ENCODE results near the gene BMAL1.

BMAL1 gene

DNA sequence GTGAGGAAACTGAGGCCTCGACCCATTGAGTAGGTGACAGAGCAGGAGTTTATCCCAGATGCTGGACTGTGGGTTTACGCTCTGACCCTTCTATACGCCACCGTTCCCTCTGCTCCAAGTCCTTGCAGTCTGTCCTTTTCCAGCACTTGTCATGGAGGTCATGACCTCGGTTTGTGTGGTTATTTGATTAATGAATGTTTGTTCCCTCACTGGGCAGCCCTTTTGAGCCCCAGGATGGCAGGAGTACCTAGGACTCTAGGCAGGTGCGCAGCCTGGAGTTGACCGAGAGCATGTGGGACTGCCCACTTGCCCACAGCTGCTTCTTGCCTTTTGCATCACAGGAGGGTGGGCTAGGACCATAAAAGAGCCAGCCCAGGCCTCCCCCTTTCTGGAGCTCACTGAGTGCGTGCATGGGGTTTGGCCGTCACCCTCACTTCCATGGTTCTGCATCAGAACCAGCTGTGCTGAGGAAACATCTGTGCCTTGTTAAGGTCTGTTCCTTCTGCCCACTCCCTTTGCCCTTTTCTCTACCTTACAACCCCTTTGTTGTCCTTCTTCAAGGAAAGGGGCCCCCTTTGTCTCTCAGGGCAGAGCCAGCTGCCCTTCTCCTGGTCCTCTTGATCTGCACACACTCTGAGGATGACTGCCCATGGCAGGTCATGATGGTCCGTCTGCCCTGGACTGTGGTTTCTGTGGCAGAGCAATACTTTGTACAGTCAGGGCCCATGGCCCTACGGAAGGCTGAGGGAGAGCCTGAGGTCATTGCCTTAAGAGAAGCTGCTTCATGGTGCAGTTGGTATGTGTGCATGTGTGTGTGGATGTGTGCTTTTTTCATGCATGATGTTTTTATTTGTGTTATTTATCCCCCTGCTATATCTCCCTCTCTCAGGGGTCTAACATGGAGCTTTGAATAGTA, 38.2 kb downstream of the BMAL1 start:
- DNase-seq (ENCODE audit: low read depth, low spot score), result no peak

DNA sequence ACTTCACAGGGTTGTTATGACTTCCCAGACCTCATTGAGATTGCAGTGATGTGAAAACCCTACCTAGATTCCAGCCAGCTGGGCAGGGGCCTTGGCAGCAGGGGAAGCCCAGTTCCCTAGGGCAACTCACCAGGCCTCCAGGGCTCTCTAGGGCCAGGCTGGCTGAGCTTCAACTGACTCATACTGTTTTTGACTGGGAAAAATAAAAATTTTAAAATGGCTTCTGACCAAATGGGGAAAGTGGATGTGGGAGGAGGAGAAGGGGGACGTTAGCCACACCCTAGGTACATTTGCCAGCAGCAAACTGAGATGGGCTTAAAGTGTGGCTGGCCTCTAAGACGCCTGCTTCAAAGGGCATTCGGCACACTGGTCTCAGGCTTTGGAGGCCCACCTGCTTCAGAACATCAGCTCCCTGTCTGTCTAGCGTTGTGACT, 39.0 kb downstream of the BMAL1 start:
- no peak for DNase-seq (ENCODE audit: low read depth, low spot score)

DNA sequence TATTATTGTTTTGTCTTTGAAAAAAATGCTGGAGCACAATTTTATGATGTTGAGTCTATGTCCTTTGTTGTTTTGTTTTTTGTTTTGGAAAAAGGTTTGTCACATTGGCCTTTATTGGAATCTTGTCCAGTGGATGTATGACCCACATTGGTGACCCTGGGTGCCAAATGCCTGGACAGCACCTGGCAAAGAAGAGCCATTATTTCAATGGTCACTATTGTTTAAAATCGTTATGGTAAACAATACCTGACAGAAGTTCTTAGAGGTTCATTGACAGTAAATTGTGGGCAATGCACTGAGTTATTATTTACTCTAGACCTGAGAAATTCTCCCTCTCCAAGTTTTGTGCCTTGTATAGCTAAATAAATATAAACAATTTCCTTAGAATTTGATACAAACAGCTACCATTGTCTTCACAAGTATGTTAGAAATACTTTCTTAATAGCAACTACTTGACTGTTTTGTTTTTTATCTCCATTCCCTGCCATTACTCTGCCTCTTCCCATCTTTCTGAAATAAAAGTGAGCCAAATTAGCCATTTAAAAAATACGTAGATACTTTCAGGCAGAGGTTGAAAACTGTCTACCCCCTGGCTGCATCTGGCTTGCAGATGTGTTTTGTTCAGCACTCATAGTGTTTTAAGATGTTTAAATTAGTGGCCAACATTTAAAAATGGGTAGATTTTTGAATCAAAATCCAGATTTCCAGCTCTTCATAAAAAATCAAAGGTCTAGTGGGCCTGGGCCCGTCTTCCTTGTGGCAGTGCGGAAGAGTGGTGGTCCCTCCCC, 39.9 kb downstream of the BMAL1 start:
- no peak for DNase-seq (ENCODE audit: low read depth, low spot score)

- DNase-seq (ENCODE audit: low read depth, low spot score), result no peak
Observed at GRCh38 chr11:13318498-13319295, 41.1 kb downstream of the BMAL1 start.

DNA sequence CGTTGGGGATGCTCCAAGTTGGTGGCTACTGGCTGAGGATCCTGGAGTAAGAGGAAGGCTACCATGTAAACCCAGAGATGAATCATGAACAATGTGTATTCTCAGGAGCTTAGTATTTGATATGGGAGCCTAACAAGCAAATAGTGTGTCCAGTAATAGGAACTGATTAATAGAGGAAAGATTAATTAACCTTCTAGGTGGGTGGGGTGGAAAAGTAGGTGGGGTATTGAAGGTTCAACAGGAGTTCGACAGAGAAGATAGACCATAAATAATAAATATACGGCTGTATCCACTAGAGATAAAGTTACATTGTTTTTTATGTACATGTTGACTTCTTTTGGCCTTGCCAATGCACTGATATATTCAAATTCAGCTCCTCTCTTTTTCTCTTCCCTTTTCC, 43.1 kb downstream of the BMAL1 start:
- no peak for DNase-seq (ENCODE audit: low read depth, low spot score)

DNA sequence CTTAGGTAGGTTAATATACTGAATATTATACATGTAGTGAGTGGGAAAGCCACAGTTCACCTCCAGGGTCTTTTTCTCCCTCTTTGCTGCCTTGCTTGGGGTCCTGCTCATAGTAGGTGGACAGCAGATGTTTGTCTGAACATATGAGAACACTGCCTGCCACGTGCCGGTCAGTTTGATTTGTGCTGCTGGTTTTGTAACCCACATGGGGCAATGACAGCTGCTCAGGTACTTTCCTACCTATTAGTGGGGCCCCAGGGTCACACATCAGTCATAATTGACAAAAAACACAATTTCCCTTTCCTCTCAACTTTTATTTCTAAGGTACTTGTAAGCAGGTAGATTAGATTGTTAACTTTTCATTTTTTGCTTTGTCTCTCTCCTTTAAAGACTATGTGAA, 43.8 kb downstream of the BMAL1 start:
- no peak for DNase-seq (ENCODE audit: low read depth, low spot score)

GRCh38 chr11:13324141-13324540, 46.6 kb downstream of the BMAL1 start:
- no peak for DNase-seq (ENCODE audit: low read depth, low spot score)

- DNase-seq (ENCODE audit: low read depth, low spot score), result no peak
Observed at GRCh38 chr11:13324709-13325108, 47.1 kb downstream of the BMAL1 start.

DNA sequence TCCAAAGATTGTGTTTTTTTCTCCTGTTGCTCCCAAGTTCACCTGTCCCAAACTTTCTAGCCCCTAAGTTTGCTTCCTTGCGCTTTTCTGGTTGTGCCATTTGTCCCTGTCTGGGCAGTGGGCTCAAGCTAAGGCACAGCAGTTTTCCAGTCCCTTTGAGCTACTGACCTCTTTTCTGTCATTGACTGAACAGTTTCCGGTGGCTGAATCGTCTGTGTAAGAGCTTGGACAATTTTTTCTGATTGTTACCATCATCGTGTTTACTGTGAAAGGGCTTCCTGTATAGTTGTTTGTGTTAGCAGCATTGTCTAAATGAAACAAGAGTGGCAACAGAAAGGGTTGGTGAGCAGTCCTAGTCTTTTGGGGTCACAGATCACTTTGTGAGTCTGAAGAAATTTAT, 49.8 kb downstream of the BMAL1 start:
- no peak for DNase-seq (ENCODE audit: low read depth, low spot score)

DNA sequence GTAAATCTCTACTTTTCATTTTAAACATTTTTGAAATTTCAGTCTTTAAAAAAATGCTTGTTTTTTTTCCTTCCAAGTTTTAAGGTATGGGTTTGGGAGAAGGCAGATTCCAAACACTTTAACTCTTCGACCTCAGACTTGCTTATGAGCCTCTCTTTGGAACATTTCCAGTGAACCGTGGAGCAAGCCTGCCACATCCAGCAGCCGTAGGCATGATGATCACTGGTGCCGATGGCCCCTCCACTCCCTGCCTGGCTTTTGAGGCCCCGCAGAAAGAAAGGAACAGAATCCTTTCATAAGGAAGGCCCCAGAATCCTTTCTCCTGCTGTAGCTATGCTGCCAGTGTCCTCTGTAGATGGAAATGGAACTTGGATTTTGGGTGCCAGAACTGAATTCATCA, 50.7 kb downstream of the BMAL1 start:
- no peak for DNase-seq (ENCODE audit: low read depth, low spot score)

GRCh38 chr11:13329670-13330356, 52.2 kb downstream of the BMAL1 start:
- no peak for DNase-seq (ENCODE audit: low read depth, low spot score)

GRCh38 chr11:13332124-13332523, 54.5 kb downstream of the BMAL1 start:
- DNase-seq (ENCODE audit: low read depth, low spot score), result no peak

DNA sequence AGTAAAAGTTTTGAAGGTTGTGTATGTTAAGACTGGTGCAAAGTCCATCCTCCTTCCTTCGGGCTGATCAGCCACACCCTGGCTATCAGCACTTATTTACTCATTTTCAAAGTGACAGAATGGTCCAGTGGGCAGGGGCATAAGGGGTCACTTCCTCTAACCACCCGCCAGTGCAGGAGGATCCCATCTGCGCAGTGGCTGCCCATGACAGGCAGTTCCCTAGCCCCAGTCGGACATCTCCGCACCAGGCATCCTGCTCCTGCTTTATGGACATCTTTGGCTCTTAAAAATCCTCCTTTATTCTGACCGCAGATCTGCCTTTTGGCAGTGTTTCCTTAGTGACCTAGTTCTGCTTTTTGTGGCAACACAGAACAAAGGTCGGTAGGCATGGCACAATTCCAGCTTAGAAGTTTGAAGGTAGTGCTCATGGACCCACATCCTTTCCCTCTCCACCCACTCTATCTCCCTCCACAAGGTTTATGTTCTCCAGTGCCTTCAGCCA, 55.9 kb downstream of the BMAL1 start:
- no peak for DNase-seq (ENCODE audit: low read depth, low spot score)

DNA sequence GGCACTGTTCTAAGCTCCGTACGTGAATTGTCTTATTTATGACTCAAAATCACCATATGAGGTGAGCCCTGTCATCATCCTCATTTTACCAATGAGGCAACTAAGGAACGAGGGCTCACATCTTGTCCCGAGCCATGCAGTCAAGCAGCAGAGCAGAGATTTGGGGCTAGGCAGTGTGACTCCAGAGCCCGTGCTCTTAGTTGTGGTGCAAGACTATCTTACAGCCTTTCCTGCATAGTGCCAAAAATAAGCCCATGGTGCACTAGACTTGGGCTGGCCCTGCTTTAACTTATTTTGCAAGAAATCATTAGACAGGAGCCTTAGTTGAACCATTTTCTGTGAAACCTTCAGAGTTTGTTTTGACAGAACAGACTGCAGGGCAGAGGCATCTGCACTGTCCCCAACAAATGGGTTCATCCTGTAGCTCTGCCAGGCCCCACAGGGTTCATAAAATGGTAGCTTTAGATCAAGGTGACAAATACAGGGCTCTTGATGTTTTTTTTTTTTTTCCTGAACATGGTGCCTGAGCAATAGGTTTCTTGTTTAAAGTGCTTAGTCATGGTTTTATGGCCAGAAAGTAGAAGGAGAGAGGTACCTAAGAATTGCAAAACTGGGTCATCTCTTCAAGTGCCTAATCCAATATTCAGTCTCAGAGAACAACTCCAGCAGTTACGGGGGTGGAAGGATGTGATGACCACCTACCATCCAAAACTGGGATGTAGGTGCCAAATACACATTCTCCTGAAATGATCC, 56.6 kb downstream of the BMAL1 start:
- DNase-seq (ENCODE audit: low read depth, low spot score), result no peak

DNA sequence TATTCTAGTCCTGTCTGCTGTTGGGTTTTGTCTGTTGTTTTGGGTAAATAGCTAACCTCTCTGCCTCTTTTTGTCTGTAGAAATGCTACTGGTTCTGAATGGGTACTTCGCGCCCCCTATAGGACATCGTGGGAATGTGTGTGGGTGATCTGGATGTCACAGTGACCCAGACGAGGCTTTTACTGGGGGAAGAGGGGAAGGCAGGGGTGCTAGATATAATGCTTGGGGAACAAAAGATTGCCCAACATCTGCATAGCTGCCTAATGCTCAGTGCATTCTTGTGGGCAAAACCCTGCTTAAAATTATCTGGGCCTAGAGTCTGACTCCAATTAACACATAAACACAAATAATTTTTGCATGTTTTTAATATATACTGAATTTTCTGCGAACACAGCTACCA, 57.7 kb downstream of the BMAL1 start:
- no peak for DNase-seq (ENCODE audit: low read depth, low spot score)

DNA sequence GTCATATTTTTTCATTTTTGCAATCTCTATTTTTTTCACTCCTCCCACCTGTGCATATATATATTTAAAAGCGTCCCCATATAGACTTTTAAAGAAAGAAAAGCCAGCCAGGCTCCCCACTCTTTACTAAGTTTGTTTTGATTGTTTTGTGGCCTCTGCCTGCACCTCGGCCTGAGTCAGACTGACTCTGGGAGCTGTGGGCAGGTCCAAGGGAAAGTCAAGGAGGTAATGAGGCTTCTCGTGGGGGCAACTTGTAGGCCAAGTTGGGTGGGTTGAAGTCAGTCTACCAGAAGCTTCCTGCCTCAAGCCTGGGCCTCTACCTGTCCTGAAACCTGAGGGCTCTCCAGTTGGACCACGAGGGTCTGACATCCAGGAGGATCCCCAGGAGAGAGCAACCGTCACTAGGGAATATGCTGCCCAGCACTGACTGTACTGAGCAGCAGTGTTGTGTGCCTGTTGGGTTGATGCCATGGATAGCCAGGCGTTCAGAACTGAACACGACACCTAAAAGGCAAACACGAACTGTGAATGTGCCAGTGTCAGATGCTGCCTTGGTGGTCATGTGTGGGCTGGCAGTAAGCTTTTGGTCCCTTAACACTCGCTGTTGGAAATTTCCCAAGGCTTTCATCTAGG, 58.8 kb downstream of the BMAL1 start:
- DNase-seq (ENCODE audit: low read depth, low spot score), result no peak

DNA sequence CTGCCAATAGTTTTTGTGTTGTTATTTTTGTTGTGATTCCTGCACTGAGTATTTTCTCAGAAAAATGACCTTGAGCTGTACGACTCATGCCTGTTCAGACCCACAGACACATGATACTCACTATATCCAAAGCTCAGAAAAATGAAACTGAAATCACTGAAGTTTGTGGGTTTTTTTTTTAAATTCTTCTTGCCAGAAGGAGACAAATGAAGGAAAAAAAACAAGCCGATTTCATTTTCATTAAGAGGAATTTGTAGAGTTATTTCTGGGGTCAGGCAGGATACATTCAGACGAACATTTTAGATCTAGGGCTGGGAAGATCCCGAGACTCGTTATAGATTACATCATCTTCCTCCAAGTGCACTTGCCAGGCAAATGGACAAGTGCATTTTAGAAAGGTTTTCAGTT, 60.4 kb downstream of the BMAL1 start:
- peak; percentile 24 for DNase-seq (ENCODE audit: low read depth, low spot score)

- DNase-seq (ENCODE audit: low read depth, low spot score), result no peak
Observed at GRCh38 chr11:13338427-13339069, 61.0 kb downstream of the BMAL1 start.
